GM19023 (cell line): ENCODE measurements around the gene ZNF784.

Experiments used
- ATAC-seq: cut with Tn5 transposase; IDR thresholded peaks from one replicate; pipeline ENCODE4 v1.9.1; 2021; ENCODE audit warnings: mild to moderate bottlenecking, moderate library complexity; ENCODE audit not compliant: unreplicated experiment

ZNF784 gene

GRCh38 chr19:55621673-55622231 is 2.6 kb downstream of the ZNF784 start:
- no peak for ATAC-seq

DNA sequence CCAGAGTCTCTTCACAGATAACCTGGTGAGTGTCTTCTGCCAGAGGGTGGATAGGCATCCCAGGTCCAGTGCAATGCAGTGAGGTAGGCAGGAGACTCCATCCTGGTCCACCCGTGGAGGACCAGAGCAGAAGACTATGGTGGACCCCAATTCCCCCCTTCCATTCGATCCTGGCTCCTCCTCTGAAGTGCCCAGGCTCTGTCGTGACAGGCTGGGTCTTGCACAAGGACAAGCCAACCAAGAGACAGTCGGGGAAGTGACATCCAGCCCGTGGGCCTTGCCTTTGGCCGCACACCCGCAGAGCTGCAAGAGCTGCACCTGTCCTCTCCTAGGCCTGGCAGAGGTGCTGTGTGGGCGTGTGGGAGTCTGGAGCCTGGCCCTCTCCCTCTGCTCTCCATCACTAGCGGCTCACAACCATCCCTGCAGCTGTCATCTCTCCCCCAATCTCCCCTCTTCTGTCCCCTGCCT is 3.1 kb downstream of the ZNF784 start:
- no peak for ATAC-seq

DNA sequence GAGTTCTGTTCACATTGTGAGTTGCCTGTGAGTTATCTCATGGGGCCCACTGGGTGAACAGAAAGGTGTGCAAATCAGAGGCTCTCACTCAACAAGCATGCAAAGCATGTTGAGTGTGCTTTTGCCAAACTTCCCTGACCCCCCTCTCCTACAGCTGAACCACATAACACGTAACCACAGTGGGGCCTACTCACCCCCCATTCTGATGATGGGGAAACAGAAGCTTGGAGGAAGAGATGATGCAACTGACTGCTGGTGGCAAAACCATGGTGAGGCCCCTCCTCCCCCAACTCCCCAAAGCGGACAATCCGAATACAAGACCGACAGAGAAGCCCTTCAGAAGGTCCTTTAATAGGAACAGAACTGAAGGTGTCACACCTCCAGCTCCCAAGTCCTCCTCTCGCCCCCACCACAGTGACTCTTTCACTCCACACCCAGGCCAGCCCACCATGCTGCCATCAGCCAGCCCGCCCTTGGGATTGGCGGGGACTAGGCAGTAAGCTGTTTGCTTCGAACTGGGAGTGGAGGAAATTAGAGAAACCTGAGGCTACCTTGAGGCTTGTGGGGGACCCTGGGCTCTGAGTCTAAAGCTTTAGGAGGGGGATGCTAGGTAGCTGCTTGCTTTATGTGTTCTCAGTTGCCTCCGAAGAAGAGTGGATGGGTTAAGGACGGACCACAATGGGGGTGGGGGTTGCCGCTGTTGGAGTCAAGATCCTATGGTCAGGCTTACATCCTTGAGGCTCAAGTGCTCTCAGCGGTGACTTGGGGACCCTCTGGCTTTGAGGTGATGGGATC is 3.8 kb downstream of the ZNF784 start:
- ATAC-seq = no peak

- ATAC-seq = no peak
These were observed 5.1 kb downstream of the ZNF784 start for GRCh38 chr19:55619286-55619685.

- no peak for ATAC-seq
These were observed 5.9 kb downstream of the ZNF784 start for GRCh38 chr19:55618426-55618825.

- ATAC-seq = no peak
These were observed 6.9 kb downstream of the ZNF784 start for GRCh38 chr19:55617426-55617825.

GRCh38 chr19:55616395-55616875 is 7.9 kb downstream of the ZNF784 start:
- no peak for ATAC-seq

GRCh38 chr19:55615543-55616394 is 8.6 kb downstream of the ZNF784 start:
- ATAC-seq = no peak

- ATAC-seq = no peak
These were observed 9.4 kb downstream of the ZNF784 start for GRCh38 chr19:55614711-55615542.

GRCh38 chr19:55613930-55614710 is 10.2 kb downstream of the ZNF784 start:
- ATAC-seq = no peak

GRCh38 chr19:55613396-55613795 is 11.0 kb downstream of the ZNF784 start:
- no peak for ATAC-seq

- no peak for ATAC-seq
These were observed 12.3 kb downstream of the ZNF784 start for GRCh38 chr19:55611983-55612645.

DNA sequence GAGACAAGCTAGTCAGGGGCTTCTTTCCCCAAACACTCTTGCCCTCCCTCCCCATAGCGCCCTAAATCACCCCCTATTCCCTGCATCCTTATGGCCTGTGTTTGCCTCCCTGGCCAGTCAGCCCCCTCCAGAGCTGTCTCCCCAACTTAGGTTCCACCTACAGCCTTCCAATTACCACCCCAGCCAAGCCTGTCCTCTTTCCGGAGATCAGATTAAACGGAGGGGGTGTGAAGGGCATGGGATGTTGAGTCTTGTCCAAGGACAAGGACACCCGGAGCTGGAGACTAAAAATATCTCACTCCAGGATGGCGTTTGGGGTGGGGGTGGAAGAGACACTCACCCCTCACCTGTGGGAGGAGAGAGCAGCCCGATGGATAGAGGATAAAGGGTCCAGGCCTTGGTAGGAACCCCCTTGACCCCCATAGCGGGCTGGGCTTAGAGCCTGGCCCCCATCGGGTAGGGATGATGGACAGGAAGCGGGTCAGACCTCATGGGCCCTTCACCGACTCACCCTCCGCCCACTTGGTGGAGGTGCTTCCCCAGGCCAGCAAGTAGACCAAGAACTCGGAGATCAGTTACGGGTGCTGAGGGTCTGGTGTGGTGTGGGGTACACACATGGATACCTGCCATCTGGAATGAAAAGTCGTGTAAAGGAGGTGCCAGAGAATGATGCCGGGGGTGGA is 12.9 kb downstream of the ZNF784 start:
- no peak for ATAC-seq

DNA sequence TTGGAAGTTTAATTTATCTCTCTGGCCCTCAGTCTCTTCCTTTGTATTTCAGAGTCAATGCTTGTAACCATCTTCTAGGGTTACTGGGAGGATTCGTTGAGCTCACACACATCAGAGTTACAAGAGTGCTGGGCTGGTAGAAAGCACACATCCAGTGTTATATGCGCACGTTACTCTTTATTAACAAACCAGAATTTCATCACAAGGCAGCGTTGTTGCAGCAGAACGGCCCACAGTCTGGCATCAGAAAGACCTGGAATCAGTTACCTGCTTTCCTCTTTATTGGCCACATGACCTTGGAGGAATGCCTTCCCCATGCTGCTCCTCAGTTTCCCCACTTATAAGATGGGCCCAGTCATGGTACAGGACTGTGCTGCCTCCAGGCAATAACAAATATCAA is 15.0 kb downstream of the ZNF784 start:
- no peak for ATAC-seq

DNA sequence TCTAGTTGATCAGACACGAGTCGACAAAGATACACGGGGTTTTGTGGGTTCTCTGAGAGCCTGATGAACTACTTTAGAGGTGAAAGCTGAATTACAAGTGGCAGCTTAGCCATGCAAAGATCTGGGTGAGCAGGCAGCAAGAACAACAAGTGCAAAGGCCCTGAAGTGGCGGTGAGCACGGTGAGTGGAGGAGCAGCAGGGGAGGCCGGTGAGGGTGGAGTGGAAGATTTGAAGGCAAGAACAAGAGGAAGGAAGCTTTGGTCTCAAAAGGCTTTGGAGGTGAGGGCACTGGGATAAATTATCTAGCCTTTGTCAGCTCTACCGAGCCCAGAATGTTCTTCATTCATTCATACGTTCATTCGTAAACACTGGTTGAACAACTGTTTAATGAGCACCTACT is 17.5 kb downstream of the ZNF784 start:
- ATAC-seq = no peak

GRCh38 chr19:55606471-55606787 is 17.9 kb downstream of the ZNF784 start:
- ATAC-seq = no peak

- peak; percentile 22 for ATAC-seq
These were observed 18.5 kb downstream of the ZNF784 start, which contains the start of gene ZNF865 for GRCh38 chr19:55605637-55606470. ZNF865 (plus strand) TSS chr19:55605647; CDS start chr19:55613619, 7,972 bp downstream.

DNA sequence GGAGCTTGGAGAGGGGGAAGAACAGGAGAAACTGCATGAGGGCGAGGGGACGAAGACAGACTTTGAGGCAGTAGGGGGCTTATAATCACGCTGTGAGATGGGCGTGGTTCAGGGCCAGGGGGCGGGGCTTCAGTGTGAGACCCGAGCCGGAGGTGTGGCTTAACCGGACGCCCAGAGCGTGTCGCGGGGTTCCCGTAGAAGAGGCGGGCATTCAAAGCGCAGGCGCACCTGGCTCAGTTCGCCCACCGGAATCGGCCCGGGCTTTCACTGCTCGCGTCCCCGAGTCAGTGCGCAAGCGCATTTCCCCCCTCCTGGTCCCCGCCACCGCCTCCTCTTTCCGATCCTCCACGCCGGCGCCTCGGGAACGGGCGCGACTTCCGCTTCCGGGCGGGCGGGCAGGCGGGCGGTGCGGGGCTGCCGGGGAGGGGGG is 19.1 kb downstream of the ZNF784 start:
- peak; percentile 72 for ATAC-seq
